Smooth muscle cell (in vitro differentiated cells): ENCODE measurements around the gene KDELR3. TPM values are rescaled to one million over a fixed set of nuclear protein-coding genes. Genes with fewer than 3 reads are reported as not detected.

Experiments
- DNase-seq: peaks from one replicate; lab custom pipeline; 2025; ENCODE audit not compliant: unreplicated experiment; lab: John Stamatoyannopoulos, UW
- H2AFZ ChIP-seq: fragments of 200-600 bp; sonication (generic); 2 replicates; pipeline ENCODE4 v1.6.0; 2016; ENCODE audit warnings: antibody characterized with exemption, low read depth, mild to moderate bottlenecking
- H3F3A ChIP-seq: fragments of 200-600 bp; sonication (generic); 2 replicates; pipeline ENCODE4 v1.6.0; 2017; ENCODE audit warnings: antibody characterized with exemption, low read depth
- H3K27ac ChIP-seq: fragments of 200-600 bp; sonication (generic); 2 replicates; pipeline ENCODE4 v1.5.1; 2016; ENCODE audit warnings: low read depth, mild to moderate bottlenecking
- H3K27me3 ChIP-seq: fragments of 200-600 bp; sonication (generic); 2 replicates; pipeline ENCODE4 v1.6.1; 2016; ENCODE audit warnings: low read depth, mild to moderate bottlenecking
- H3K36me3 ChIP-seq: fragments of 200-600 bp; sonication (generic); 2 replicates; pipeline ENCODE4 v1.5.1; 2016; ENCODE audit warnings: low read depth
- H3K4me1 ChIP-seq: fragments of 200-600 bp; sonication (generic); 2 replicates; pipeline ENCODE4 v1.5.1; 2016; ENCODE audit warnings: low read depth
- H3K4me2 ChIP-seq: fragments of 200-600 bp; sonication (generic); 2 replicates; pipeline ENCODE4 v1.6.0; 2016; ENCODE audit warnings: mild to moderate bottlenecking
- H3K4me3 ChIP-seq: fragments of 200-600 bp; sonication (generic); 2 replicates; pipeline ENCODE4 v1.5.1; 2016; ENCODE audit warnings: mild to moderate bottlenecking
- H3K79me2 ChIP-seq: fragments of 200-600 bp; sonication (generic); 2 replicates; pipeline ENCODE4 v1.6.0; 2016; ENCODE audit warnings: low read depth, mild to moderate bottlenecking
- H3K9ac ChIP-seq: fragments of 200-600 bp; sonication (generic); 2 replicates; pipeline ENCODE4 v1.6.0; 2016; ENCODE audit warnings: low read depth
- H3K9me3 ChIP-seq: fragments of 200-600 bp; sonication (generic); replicated peaks from 2 replicates; pipeline ENCODE4 v1.5.1; 2016; ENCODE audit warnings: low read depth
- H4K20me1 ChIP-seq: fragments of 200-600 bp; sonication (generic); 2 replicates; pipeline ENCODE4 v1.6.0; 2016; ENCODE audit warnings: low read depth
- WGBS: methylation state at CpG from one replicate; pipeline ENCODE4 v1.1.7; 2016; ENCODE audit warnings: low lambda C conversion rate; 5-methylcytosine and 5-hydroxymethylcytosine counted together
- polyA plus RNA-seq: library from polyadenylated mRNA; unstranded; fragments of >200 nt; fragmentation: Nextera tagmentation; extraction: Ambion mirVana; gene quantifications from 2 replicates; pipeline ENCODE4 v1.2.1, GENCODE V29; 2016
- total RNA-seq: library from RNA; depleted of rRNA; stranded (reverse); fragments of >200 nt; gene quantifications from 2 replicates; pipeline ENCODE4 v1.2.3, GENCODE V29; 2014
- TF ChIP-seq, protein P1 (sequence below): fragments of 200-600 bp; sonication (generic); IDR thresholded peaks from 2 replicates; pipeline ENCODE4 v1.5.1; 2017; ENCODE audit warnings: borderline replicate concordance, mild to moderate bottlenecking, antibody characterized with exemption; ENCODE audit not compliant: insufficient read depth, poor library complexity, severe bottlenecking

KDELR3 gene
- total and polyA plus RNA-seq, 2 experiments from 2014 or later = 163 to 252 TPM

- 73% methylated on average over 26 of the region's 26 CpGs for WGBS
- TF ChIP-seq, protein P1, sequence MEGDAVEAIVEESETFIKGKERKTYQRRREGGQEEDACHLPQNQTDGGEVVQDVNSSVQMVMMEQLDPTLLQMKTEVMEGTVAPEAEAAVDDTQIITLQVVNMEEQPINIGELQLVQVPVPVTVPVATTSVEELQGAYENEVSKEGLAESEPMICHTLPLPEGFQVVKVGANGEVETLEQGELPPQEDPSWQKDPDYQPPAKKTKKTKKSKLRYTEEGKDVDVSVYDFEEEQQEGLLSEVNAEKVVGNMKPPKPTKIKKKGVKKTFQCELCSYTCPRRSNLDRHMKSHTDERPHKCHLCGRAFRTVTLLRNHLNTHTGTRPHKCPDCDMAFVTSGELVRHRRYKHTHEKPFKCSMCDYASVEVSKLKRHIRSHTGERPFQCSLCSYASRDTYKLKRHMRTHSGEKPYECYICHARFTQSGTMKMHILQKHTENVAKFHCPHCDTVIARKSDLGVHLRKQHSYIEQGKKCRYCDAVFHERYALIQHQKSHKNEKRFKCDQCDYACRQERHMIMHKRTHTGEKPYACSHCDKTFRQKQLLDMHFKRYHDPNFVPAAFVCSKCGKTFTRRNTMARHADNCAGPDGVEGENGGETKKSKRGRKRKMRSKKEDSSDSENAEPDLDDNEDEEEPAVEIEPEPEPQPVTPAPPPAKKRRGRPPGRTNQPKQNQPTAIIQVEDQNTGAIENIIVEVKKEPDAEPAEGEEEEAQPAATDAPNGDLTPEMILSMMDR = no peak
- Histone ChIP-seq H3K4me1 (peaks cover 20% of the 10 kb centered on the region), H3K79me2 (peaks cover 30% of the 10 kb centered on the region), H3K27ac (no peak overlapping the region), H3K27me3 (peaks cover 5% of the 10 kb centered on the region), H3K9me3 (no peaks in the 10 kb centered on the region), H3K9ac (no peak overlapping the region), H3K36me3 (no peaks in the 10 kb centered on the region), H4K20me1 (peaks cover 9% of the 10 kb centered on the region), H2AFZ (no peak overlapping the region), H3F3A (peaks cover 9% of the 10 kb centered on the region), H3K4me3 (no peak overlapping the region), H3K4me2 (no peak overlapping the region)
- no peak for DNase-seq
Observed at GRCh38 chr22:38465673-38466490, 2.0 kb upstream of the KDELR3 start.

DNA sequence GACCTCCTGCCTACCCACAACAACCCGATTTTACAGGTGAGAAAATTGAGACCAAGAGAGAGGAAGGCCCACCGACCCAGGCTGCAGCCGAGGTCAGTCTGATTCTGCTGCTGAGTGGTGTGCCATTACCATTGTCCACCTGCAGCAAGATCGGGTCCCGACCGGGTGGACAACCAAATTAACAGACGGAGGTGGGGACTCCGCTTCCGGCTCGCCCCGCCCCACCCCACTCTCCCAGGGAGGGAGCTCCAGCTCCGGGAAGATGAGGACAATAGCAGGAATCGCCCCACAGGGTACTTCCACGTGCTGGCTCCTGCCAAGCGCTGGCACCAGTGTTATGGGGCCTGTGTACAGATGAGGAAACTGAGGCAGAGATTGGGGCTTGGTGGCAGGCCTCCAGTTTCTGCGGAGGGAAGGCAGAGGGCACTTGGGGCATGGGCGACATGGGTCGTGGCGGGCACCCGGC is 425 bp upstream of the KDELR3 start:
- H3K27me3 ChIP-seq = no peaks in the 10 kb centered on the region
- no peak for DNase-seq
- peaks cover 20% of the 10 kb centered on the region for H3K4me1 ChIP-seq
- H3K9ac ChIP-seq = peak overlapping the region; percentile 73
- H3K36me3 ChIP-seq = no peaks in the 10 kb centered on the region
- H3K27ac ChIP-seq = no peak overlapping the region
- H4K20me1 ChIP-seq = peaks cover 24% of the 10 kb centered on the region
- peaks cover 9% of the 10 kb centered on the region for H3F3A ChIP-seq
- H3K9me3 ChIP-seq = no peaks in the 10 kb centered on the region
- H3K79me2 ChIP-seq = peaks cover 46% of the 10 kb centered on the region
- WGBS = 31% methylated on average over 16 of the region's 20 CpGs
- TF ChIP-seq, protein P1 = no peak
- peak overlapping the region; percentile 91 for H3K4me3 ChIP-seq
- peak overlapping the region; percentile 100 for H3K4me2 ChIP-seq
- H2AFZ ChIP-seq = peak overlapping the region; percentile 72

DNA sequence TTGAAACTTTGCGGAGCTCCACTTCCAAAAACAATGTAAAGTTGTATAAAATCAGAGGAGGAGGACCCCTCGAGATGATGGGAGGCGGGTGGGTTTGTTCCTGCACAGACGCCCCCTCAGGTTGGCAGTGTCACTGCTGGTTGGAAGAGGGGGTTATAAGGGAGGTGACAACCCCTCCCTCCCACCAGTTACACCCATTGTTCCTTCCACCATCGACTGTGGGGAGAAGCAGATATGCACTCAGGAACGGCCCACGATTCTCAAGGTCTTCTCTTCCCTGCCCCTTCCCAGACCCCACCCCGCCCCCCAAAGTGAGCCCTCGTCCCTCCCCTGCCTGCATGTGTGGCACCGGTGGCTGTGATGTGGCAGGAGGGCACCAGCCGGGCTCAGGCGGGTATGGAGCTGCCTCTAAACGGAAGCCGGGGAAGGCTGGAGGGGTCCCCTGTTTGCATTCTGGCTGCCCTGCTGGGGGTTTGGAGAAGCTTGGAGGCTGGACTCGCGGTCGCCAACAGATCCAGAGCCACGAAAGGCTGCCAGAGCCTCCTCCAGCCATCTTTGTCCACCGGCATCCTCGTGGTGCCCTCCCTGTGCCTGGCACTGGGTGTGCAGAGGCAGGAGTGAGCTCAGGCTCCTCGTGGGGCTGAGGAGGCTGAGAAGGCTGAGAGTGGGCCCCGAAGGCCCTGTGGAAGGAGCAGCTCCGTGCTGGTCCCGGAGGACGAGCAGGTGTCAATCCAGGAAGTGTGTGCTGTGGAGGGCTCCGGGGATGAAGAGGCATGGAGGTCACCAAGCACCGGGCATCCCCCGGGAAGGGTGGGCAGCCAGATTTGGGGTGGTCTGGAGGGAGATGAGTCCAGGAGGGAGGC is 778 bp downstream of the KDELR3 start:
- Histone ChIP-seq H3K4me1 (peaks cover 12% of the 10 kb centered on the region), H3K4me2 (peak overlapping the region; percentile 100), H3K27me3 (no peaks in the 10 kb centered on the region), H3K9ac (peak overlapping the region; percentile 98), H3K9me3 (no peaks in the 10 kb centered on the region), H4K20me1 (peaks cover 36% of the 10 kb centered on the region), H3K79me2 (peaks cover 56% of the 10 kb centered on the region), H3K27ac (peak overlapping the region; percentile 88), H2AFZ (no peak overlapping the region), H3K4me3 (peak overlapping the region; percentile 91), H3F3A (peaks cover 9% of the 10 kb centered on the region), H3K36me3 (no peaks in the 10 kb centered on the region)
- TF ChIP-seq, protein P1 = no peak
- no peak for DNase-seq
- 60% methylated on average over 28 of the region's 28 CpGs for WGBS
